Measurements from ENCODE around the gene LRRC7. TPM values are rescaled to one million over a fixed set of nuclear protein-coding genes. Genes with fewer than 3 reads are reported as not detected.

Gene LRRC7
- total RNA-seq, 3 donors from 2014 or later (not counting 1 experiment from before 2014, with no cell fraction given), result not detected

DNA sequence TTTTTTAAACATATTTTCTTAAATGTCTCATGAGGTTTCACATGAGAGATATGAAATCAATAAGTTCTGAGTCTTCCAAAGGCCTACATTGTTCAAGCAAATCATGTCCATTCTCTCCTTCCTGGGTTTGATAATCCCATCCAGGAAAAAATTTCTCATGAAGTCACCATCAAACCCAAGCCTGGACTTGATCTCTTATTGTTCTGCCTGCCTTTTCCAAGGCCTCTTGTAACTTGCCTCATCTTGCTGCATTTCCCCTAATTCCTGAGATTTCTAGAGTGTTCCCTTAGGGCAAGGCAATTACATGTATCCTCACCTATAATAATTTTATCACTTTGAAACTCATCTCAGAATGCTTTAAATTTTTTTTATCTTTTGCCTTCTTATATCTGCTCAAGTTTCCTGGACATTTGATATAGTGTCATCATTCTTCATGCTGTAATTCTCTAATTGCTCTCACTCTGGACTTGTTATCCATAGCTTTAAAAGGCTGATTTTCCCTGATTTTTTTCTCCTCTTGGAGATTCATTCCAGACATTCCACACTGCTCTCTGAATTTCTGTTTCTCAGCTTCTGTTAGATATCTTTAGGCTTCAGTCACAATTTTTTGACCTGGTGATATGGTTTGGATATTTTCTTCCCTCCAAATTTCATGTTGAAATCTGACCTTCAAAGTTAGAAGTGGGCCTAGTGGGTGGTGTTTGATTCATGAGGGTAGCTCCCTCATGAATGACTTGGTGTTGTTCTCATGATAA is 126.4 kb downstream of the LRRC7 start:
- TF ChIP-seq, protein P1, sequence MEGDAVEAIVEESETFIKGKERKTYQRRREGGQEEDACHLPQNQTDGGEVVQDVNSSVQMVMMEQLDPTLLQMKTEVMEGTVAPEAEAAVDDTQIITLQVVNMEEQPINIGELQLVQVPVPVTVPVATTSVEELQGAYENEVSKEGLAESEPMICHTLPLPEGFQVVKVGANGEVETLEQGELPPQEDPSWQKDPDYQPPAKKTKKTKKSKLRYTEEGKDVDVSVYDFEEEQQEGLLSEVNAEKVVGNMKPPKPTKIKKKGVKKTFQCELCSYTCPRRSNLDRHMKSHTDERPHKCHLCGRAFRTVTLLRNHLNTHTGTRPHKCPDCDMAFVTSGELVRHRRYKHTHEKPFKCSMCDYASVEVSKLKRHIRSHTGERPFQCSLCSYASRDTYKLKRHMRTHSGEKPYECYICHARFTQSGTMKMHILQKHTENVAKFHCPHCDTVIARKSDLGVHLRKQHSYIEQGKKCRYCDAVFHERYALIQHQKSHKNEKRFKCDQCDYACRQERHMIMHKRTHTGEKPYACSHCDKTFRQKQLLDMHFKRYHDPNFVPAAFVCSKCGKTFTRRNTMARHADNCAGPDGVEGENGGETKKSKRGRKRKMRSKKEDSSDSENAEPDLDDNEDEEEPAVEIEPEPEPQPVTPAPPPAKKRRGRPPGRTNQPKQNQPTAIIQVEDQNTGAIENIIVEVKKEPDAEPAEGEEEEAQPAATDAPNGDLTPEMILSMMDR (IDR thresholded peaks at IDR 0.05), result no peak
- no peaks in the 10 kb centered on the region for H3K27me3 ChIP-seq (ENCODE audit: control insufficient read depth, insufficient read depth, low read length)
- H3K27ac Mint-ChIP-seq, result no peak overlapping the region
- H3K4me3 Mint-ChIP-seq, result no peak overlapping the region
- H3K36me3 ChIP-seq (ENCODE audit: control insufficient read depth, insufficient read depth, low read length), result no peaks in the 10 kb centered on the region
- ATAC-seq (no peak), DNase-seq (no peak)
- no peaks in the 10 kb centered on the region for H3K27me3 Mint-ChIP-seq (ENCODE audit: low read depth in 2 of 2)
- peaks cover 18 to 23% of the 10 kb centered on the region in 2 donors for H3K9me3 Mint-ChIP-seq
- intact Hi-C loops (cut with micrococcal nuclease), result no loop called here
- no peaks in the 10 kb centered on the region for H3K4me1 Mint-ChIP-seq
- peaks cover 9% of the 10 kb centered on the region for H3K36me3 Mint-ChIP-seq
- no peak overlapping the region for H3K27ac ChIP-seq (ENCODE audit: low read length)
- H3K9me3 ChIP-seq (ENCODE audit: control insufficient read depth, insufficient read depth, low read length), result no peaks in the 10 kb centered on the region
- H3K4me3 ChIP-seq (ENCODE audit: low read length), result no peak overlapping the region
- no peaks in the 10 kb centered on the region for H3K4me1 ChIP-seq (ENCODE audit: control insufficient read depth, insufficient read depth, low read length)

DNA sequence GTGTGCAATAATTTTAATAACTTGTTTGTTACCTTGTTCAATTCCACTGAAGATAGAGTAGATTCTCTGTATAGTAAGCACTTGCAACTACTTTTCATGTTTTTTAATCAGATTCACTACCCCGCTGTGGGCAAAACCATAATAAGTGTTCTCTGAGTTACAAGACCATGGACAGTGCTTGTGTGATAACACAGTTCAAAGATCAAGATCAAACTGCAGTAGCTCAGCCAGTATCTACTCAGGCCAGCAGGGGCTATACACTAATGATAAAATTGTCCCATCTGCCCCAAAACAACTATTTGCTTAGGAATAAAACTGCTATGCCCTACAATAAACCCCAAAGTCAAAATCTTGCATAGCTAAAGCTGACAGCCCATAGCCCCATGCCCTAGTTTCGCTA is 129.6 kb downstream of the LRRC7 start:
- H3K27ac Mint-ChIP-seq, result no peak overlapping the region
- intact Hi-C loops (cut with micrococcal nuclease), result no loop called here
- Histone ChIP-seq H3K36me3 (ENCODE audit: control insufficient read depth, insufficient read depth, low read length) (no peaks in the 10 kb centered on the region), H3K27me3 (ENCODE audit: control insufficient read depth, insufficient read depth, low read length) (no peaks in the 10 kb centered on the region), H3K27ac (ENCODE audit: low read length) (no peak overlapping the region), H3K9me3 (ENCODE audit: control insufficient read depth, insufficient read depth, low read length) (no peaks in the 10 kb centered on the region), H3K4me3 (ENCODE audit: low read length) (no peak overlapping the region), H3K4me1 (ENCODE audit: control insufficient read depth, insufficient read depth, low read length) (no peaks in the 10 kb centered on the region)
- H3K4me1 Mint-ChIP-seq, result no peaks in the 10 kb centered on the region
- ATAC-seq (no peak), DNase-seq (no peak)
- peaks cover 11% of the 10 kb centered on the region for H3K36me3 Mint-ChIP-seq
- H3K27me3 Mint-ChIP-seq (ENCODE audit: low read depth in 2 of 2), result no peaks in the 10 kb centered on the region
- H3K9me3 Mint-ChIP-seq, result peaks cover 16 to 22% of the 10 kb centered on the region in 2 donors
- TF ChIP-seq, protein P1 (IDR thresholded peaks at IDR 0.05), result no peak
- H3K4me3 Mint-ChIP-seq, result no peak overlapping the region
- WGBS (ENCODE audit: insufficient coverage), result 67% methylated on average over 1 of the region's 2 CpGs

DNA sequence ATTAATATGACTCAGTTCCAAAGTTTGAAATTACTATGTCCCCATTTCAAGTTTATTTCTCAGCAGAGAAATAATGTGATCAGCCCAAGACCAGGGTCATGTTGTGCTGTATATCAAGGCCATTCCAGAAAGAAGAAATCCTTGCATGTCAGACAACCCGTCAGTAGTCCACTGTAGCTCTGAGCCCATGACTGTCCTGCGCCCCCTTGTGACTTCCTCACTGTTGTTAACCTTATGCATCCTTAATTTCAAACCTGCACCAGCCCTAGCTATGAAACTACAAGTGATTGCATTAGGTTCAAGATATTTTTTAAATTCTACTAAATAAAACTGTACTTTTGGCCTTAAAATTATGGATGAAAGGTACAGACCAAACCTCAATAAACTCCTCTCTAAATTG is 133.0 kb downstream of the LRRC7 start:
- H3K4me3 ChIP-seq (ENCODE audit: low read length), result no peak overlapping the region
- H3K9me3 Mint-ChIP-seq, result peaks cover 6 to 15% of the 10 kb centered on the region in 2 donors
- no peaks in the 10 kb centered on the region for H3K27me3 ChIP-seq (ENCODE audit: control insufficient read depth, insufficient read depth, low read length)
- H3K9me3 ChIP-seq (ENCODE audit: control insufficient read depth, insufficient read depth, low read length), result no peaks in the 10 kb centered on the region
- H3K27ac ChIP-seq (ENCODE audit: low read length), result no peak overlapping the region
- H3K4me1 Mint-ChIP-seq, result no peaks in the 10 kb centered on the region
- DNase-seq (no peak), ATAC-seq (no peak)
- 89% methylated on average over 2 of the region's 2 CpGs for WGBS (ENCODE audit: insufficient coverage)
- H3K4me1 ChIP-seq (ENCODE audit: control insufficient read depth, insufficient read depth, low read length), result no peaks in the 10 kb centered on the region
- H3K4me3 Mint-ChIP-seq, result no peak overlapping the region
- intact Hi-C loops (cut with micrococcal nuclease), result no loop called here
- H3K36me3 Mint-ChIP-seq, result peaks cover 5% of the 10 kb centered on the region
- TF ChIP-seq, protein P1 (IDR thresholded peaks at IDR 0.05), result no peak
- no peaks in the 10 kb centered on the region for H3K36me3 ChIP-seq (ENCODE audit: control insufficient read depth, insufficient read depth, low read length)
- H3K27ac Mint-ChIP-seq, result no peak overlapping the region
- H3K27me3 Mint-ChIP-seq (ENCODE audit: low read depth in 2 of 2), result no peaks in the 10 kb centered on the region

DNA sequence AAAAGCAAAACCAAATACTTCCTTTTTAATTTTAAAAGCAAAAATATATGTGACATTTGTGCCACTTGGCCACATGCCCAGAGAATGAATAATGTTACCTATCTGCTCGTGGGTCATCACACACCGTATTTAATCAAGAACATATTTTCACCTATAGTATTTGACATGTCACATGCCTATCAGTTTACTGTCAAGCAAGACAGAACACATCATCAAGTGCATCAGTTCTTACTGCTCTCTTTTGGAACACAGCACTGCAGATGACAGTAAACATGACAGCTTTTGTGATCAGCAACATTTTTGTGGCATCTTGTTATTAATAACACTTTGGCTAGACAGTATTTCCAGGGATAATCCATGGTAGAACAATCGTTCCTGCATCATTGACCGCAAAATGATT is 134.4 kb downstream of the LRRC7 start:
- intact Hi-C loops (cut with micrococcal nuclease), result no loop called here
- DNase-seq, result no peak
- Mint-ChIP-seq H3K27ac (no peak overlapping the region), H3K9me3 (peaks cover 3 to 14% of the 10 kb centered on the region in 2 donors), H3K4me1 (no peaks in the 10 kb centered on the region), H3K4me3 (no peak overlapping the region), H3K27me3 (ENCODE audit: low read depth in 2 of 2) (no peaks in the 10 kb centered on the region), H3K36me3 (peaks cover 5% of the 10 kb centered on the region)
- Histone ChIP-seq H3K4me1 (ENCODE audit: control insufficient read depth, insufficient read depth, low read length) (no peaks in the 10 kb centered on the region), H3K9me3 (ENCODE audit: control insufficient read depth, insufficient read depth, low read length) (no peaks in the 10 kb centered on the region), H3K4me3 (ENCODE audit: low read length) (no peak overlapping the region), H3K36me3 (ENCODE audit: control insufficient read depth, insufficient read depth, low read length) (no peaks in the 10 kb centered on the region), H3K27ac (ENCODE audit: low read length) (no peak overlapping the region), H3K27me3 (ENCODE audit: control insufficient read depth, insufficient read depth, low read length) (no peaks in the 10 kb centered on the region)
- TF ChIP-seq, protein P1 (IDR thresholded peaks at IDR 0.05), result no peak
- 40% methylated on average over 3 of the region's 4 CpGs for WGBS (ENCODE audit: insufficient coverage)
- no peak for ATAC-seq

All from natural killer cell (primary cell).